Adrenal gland (tissue), 5 donors: ENCODE measurements around the gene TRAPPC8.
"Not testable (repeated sequence)": the region's sequence is repeated elsewhere in the genome, so short reads cannot be mapped to it uniquely, and the experiment has no call there.

ENCODE experiments used
- POLR2A ChIP-seq, 2 donors: fragments of 450-650 bp; IDR thresholded peaks; one replicate each; pipeline ENCODE4 v1.6.1; 2017; ENCODE audit warnings: antibody characterized with exemption in 2 of 2, mild to moderate bottlenecking in 2 of 2, moderate library complexity in 1 of 2
- TF ChIP-seq, protein P1 (sequence below), 6 experiments: fragments of 450-650 bp in 4 of 6; fragments of 200-600 bp in 2 of 6; sonication (generic) in 1 of 6; IDR thresholded peaks; 1 replicate in 5 of 6; 2 replicates in 1 of 6; pipeline versions ENCODE4 v1.5.1 to v1.8.0; 2016 to 2021; ENCODE audit warnings: antibody characterized with exemption in 6 of 6, mild to moderate bottlenecking in 2 of 6, moderate library complexity in 1 of 6
- donor health status: DM: no; HTN: no; CAD: no.

GRCh38 chr18:31926988-31927387 is 15.9 kb downstream of the TRAPPC8 start:
- not testable (repeated sequence) for TF ChIP-seq POLR2A (IDR thresholded peaks at IDR 0.05)
- TF ChIP-seq, protein P1, sequence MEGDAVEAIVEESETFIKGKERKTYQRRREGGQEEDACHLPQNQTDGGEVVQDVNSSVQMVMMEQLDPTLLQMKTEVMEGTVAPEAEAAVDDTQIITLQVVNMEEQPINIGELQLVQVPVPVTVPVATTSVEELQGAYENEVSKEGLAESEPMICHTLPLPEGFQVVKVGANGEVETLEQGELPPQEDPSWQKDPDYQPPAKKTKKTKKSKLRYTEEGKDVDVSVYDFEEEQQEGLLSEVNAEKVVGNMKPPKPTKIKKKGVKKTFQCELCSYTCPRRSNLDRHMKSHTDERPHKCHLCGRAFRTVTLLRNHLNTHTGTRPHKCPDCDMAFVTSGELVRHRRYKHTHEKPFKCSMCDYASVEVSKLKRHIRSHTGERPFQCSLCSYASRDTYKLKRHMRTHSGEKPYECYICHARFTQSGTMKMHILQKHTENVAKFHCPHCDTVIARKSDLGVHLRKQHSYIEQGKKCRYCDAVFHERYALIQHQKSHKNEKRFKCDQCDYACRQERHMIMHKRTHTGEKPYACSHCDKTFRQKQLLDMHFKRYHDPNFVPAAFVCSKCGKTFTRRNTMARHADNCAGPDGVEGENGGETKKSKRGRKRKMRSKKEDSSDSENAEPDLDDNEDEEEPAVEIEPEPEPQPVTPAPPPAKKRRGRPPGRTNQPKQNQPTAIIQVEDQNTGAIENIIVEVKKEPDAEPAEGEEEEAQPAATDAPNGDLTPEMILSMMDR (IDR thresholded peaks at IDR 0.05), result not testable (repeated sequence)
